Suprapubic skin (tissue), 3 donors: ENCODE measurements around the gene SLC16A8.

ENCODE experiments used
- CTCF ChIP-seq, 2 donors: fragments of 200-600 bp in 1 of 2; fragments of 450-650 bp in 1 of 2; sonication (generic) in 1 of 2; IDR thresholded peaks; one replicate each; pipeline ENCODE4 v1.5.1; 2016 to 2019; ENCODE audit warnings: antibody characterized with exemption in 2 of 2, mild to moderate bottlenecking in 1 of 2, moderate library complexity in 1 of 2
- POLR2A ChIP-seq, 2 donors: fragments of 450-650 bp; IDR thresholded peaks; one replicate each; pipeline ENCODE4 v1.6.1; 2017; ENCODE audit warnings: antibody characterized with exemption in 2 of 2, mild to moderate bottlenecking in 2 of 2, moderate library complexity in 2 of 2

DNA sequence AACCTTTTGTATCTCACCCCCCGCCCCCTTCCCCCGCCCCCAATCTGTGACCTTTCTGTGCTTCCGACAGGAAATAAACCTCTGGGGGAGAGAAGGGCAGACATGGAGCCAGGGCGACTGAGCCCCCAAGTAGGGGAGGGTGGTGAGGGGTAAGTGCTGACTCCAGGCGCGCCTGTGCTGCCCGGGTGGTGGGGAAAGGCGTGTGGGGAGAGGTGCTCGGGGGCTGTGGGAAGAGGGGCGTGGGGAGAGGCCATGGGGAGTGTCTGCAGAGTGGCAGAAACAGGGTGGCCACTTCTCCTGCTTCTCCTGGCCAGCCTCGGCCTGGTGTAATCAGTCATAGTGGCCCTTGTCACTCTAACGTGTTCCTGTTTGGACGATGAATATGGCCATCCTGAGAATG is 8.0 kb downstream of the SLC16A8 start:
- TF ChIP-seq CTCF (IDR thresholded peaks at IDR 0.05), result no peak
- no peak for TF ChIP-seq POLR2A (IDR thresholded peaks at IDR 0.05)
